ENCODE results near the gene TRAF3.

GRCh38 chr14:102734436-102734835, 42.8 kb upstream of the TRAF3 start:
- TF ChIP-seq CTCF (IDR thresholded peaks at IDR 0.05; ENCODE audit: insufficient read depth, low read length, poor library complexity, severe bottlenecking) = no peak
- no peak for TF ChIP-seq EZH2phosphoT487 (conservative IDR thresholded peaks at IDR 0.05; ENCODE audit: low read length)
